ENCODE results near the gene CEP72. TPM values are rescaled to one million over a fixed set of nuclear protein-coding genes. Genes with fewer than 3 reads are reported as not detected.

The CEP72 gene
- total RNA-seq, 4 donors from 2014 or later: 2.7 to 8.6 (median 4.0) TPM

- Histone ChIP-seq H3K9me3 (no peaks in the 10 kb centered on the region), H3K36me3 (peaks cover 18 to 69% (median 20%) of the 10 kb centered on the region in 3 donors), H3K4me3 (no peak overlapping the region), H3K27me3 (no peaks in the 10 kb centered on the region), H3K27ac (no peak overlapping the region), H3K4me1 (no peaks in the 10 kb centered on the region)
- WGBS, 2 donors: 93% methylated on average over 3 to 4 of the region's 8 CpGs
- no peak for TF ChIP-seq POLR2A (IDR thresholded peaks at IDR 0.05)
- TF ChIP-seq CTCF (IDR thresholded peaks at IDR 0.05): no peak
- DNase-seq: no peak
- intact Hi-C loops (cut with DNase I): no loop called here
Observed at GRCh38 chr5:620586-621180, 8.5 kb downstream of the CEP72 start.

- no peaks in the 10 kb centered on the region for H3K27me3 ChIP-seq
- DNase-seq: no peak
Observed at GRCh38 chr5:621341-621761, 9.2 kb downstream of the CEP72 start.

GRCh38 chr5:622359-622758 is 10.2 kb downstream of the CEP72 start:
- H3K9me3 ChIP-seq: no peaks in the 10 kb centered on the region
- no peak overlapping the region for H3K4me3 ChIP-seq
- no peaks in the 10 kb centered on the region for H3K4me1 ChIP-seq
- DNase-seq: no peak
- H3K27ac ChIP-seq: no peak overlapping the region
- intact Hi-C loops (cut with DNase I): no loop called here
- TF ChIP-seq POLR2A (IDR thresholded peaks at IDR 0.05): no peak
- TF ChIP-seq CTCF (IDR thresholded peaks at IDR 0.05): no peak
- WGBS, 2 donors: 83 to 94% methylated on average over 1 to 6 of the region's 9 CpGs
- peaks cover 18 to 70% (median 20%) of the 10 kb centered on the region in 3 donors for H3K36me3 ChIP-seq
- H3K27me3 ChIP-seq: no peaks in the 10 kb centered on the region

More at GRCh38 chr5:621341-621761, 9.2 kb downstream of the CEP72 start:
- intact Hi-C loops (cut with DNase I): no loop called here
- TF ChIP-seq POLR2A (IDR thresholded peaks at IDR 0.05): no peak
- no peak for TF ChIP-seq CTCF (IDR thresholded peaks at IDR 0.05)
- Histone ChIP-seq H3K9me3 (no peaks in the 10 kb centered on the region), H3K36me3 (peaks cover 18 to 72% (median 20%) of the 10 kb centered on the region in 3 donors), H3K4me1 (no peaks in the 10 kb centered on the region), H3K4me3 (no peak overlapping the region), H3K27ac (no peak overlapping the region)
- WGBS, 2 donors: 90 to 91% methylated on average over 8 to 11 of the region's 16 CpGs

- intact Hi-C loops (cut with DNase I): no loop called here
Observed at GRCh38 chr5:622946-623522, 10.9 kb downstream of the CEP72 start.

More at GRCh38 chr5:622946-623522, 10.9 kb downstream of the CEP72 start:
- no peak for DNase-seq
- WGBS, 2 donors: 95 to 100% methylated on average over 7 to 15 of the region's 31 CpGs
- Histone ChIP-seq H3K9me3 (no peaks in the 10 kb centered on the region), H3K4me1 (no peaks in the 10 kb centered on the region), H3K27me3 (no peaks in the 10 kb centered on the region), H3K4me3 (no peak overlapping the region), H3K27ac (no peak overlapping the region), H3K36me3 (peaks cover 18 to 72% (median 20%) of the 10 kb centered on the region in 3 donors)
- no peak for TF ChIP-seq POLR2A (IDR thresholded peaks at IDR 0.05)
- no peak for TF ChIP-seq CTCF (IDR thresholded peaks at IDR 0.05)
